GM18858 (cell line): ENCODE measurements around the gene ELP6.
"Not testable (repeated sequence)": the region's sequence is repeated elsewhere in the genome, so short reads cannot be mapped to it uniquely, and the experiment has no call there.

ENCODE experiments used
- ATAC-seq: cut with Tn5 transposase; IDR thresholded peaks from one replicate; pipeline ENCODE4 v1.9.1; 2021; ENCODE audit not compliant: unreplicated experiment

Gene ELP6

DNA sequence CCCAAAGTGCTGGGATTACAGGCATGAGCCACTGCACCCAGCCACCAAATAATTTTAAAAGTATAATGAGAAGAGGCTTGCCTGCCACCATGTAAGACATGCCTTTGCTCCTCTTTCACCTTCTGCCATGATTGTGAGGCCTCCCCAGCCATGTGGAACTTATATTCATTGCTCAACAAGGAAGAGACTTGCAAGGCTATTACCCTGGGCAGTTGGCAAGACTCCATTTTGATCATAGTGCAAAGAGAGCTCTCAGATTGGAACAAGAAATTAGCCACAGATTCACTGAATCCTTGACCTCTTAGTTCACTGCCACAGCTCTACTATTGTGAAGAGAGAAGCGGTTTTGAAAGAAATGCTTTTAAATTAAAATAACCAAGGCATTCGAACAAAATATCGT is 43.9 kb downstream of the ELP6 start:
- ATAC-seq: no peak

GRCh38 chr3:47468315-47468714 is 45.2 kb downstream of the ELP6 start:
- not testable (repeated sequence) for ATAC-seq

- no peak for ATAC-seq
Observed at GRCh38 chr3:47464588-47464987, 48.9 kb downstream of the ELP6 start.

DNA sequence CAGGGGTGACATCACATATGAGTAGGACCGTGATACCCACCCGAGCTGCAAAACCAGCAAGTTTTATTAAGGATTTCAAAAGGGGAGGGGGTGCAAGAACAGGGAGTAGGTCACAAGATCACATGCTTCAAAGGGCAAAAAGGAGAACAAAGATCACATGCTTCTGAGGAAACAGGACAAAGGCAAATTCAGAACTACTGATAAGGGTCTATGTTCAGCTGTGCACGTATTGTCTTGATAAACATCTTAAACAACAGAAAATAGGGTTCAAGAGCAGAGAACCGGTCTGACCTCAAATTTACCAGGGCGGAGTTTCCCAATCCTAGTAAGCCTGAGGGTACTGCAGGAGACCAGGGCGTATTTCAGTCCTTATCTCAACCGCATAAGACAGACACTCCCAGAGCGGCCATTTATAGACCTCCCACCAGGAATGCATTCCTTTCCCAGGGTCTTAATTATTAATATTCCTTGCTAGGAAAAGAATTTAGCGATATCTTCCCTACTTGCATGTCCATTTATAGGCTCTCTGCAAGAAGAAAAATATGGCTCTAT is 53.9 kb downstream of the ELP6 start:
- not testable (repeated sequence) for ATAC-seq

GRCh38 chr3:47456984-47457383 is 56.5 kb downstream of the ELP6 start:
- no peak for ATAC-seq

DNA sequence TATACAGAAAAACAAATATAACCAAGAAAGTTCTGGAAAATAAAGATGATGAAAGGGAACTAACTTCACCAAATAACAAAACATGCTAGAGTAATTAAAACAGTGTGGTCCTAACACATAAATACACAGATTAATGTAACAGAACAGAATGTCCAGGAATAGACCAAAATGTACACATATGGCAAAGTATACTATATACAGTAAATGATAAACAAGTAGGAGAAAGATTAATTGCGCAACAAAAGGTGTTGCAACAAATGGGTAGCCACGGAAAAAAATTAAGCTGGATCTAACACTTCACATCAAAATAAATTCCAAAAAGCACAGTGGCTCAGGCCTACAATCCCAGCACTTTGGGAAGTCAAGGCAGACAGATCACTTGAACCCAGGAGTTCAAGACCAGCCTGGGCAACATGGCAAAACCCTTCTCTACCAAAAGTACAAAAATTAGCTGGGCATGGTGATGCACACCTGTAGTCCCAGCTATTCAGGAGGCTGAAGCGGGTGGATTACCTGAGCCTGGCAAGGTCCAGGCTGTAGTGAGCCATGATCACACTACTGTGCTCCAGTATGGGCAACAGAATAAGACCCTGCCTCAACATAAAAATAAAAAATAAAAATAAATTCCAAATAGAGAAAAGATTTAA is 57.6 kb downstream of the ELP6 start:
- ATAC-seq: no peak

- ATAC-seq: no peak
Observed at GRCh38 chr3:47452453-47453215, 60.9 kb downstream of the ELP6 start.
